MG63 (cell line): Measurements from ENCODE around the gene KBTBD8. TPM values are rescaled to one million over a fixed set of nuclear protein-coding genes. Genes with fewer than 3 reads are reported as not detected.

Experiments
- DNase-seq: peaks from one replicate; pipeline ENCODE4 v3.0.0-alpha.2; 2020
- H3K27me3 ChIP-seq: fragments of 250-450 bp; sonication (Bioruptor Pico); 2 replicates; pipeline ENCODE4 v1.5.1; 2020; ENCODE audit warnings: mild to moderate bottlenecking, moderate library complexity
- H3K36me3 ChIP-seq: fragments of 250-450 bp; sonication (Bioruptor Pico); 2 replicates; pipeline ENCODE4 v1.5.1; 2020; ENCODE audit warnings: mild to moderate bottlenecking, moderate library complexity
- H3K4me3 ChIP-seq: fragments of 250-450 bp; sonication (Bioruptor Pico); 2 replicates; pipeline ENCODE4 v1.5.1; 2020; ENCODE audit warnings: mild to moderate bottlenecking, moderate library complexity
- H3K9me3 ChIP-seq: fragments of 250-450 bp; sonication (Bioruptor Pico); 2 replicates; pipeline ENCODE4 v1.5.1; 2020; ENCODE audit warnings: mild to moderate bottlenecking, moderate library complexity
- total RNA-seq: library from RNA; depleted of rRNA; stranded (reverse); fragments of >200 nt; shearing (Covaris generic); gene quantifications from 2 replicates; pipeline ENCODE4 v1.2.3, GENCODE V29; 2014; ENCODE audit warnings: low replicate concordance

KBTBD8 gene
- total RNA-seq, 1 experiment from 2014 or later = 0.53 TPM

DNA sequence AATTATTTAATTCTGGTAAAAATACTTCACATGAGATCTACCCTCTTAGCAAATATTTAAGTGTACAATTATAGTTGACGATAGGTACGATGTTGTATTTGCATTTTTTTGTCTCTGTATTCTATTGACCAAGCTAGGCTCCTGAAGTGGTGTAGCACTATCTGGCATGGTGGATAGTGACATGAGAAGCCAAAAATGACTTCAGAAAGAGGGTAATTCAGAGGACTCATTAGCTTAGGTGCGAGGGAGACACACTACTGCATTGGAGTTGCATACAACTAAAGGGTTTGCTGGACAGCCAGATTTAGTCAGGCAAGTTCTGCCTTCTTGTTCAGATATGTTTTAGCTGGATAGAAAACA lies 50.6 kb downstream of the KBTBD8 start:
- H3K27me3 ChIP-seq = peaks cover 3% of the 10 kb centered on the region; the same call in 1 of the 2 replicates
- H3K9me3 ChIP-seq = no peaks in the 10 kb centered on the region
- H3K4me3 ChIP-seq = no peak overlapping the region
- no peak for DNase-seq
- H3K36me3 ChIP-seq = no peaks in the 10 kb centered on the region

DNA sequence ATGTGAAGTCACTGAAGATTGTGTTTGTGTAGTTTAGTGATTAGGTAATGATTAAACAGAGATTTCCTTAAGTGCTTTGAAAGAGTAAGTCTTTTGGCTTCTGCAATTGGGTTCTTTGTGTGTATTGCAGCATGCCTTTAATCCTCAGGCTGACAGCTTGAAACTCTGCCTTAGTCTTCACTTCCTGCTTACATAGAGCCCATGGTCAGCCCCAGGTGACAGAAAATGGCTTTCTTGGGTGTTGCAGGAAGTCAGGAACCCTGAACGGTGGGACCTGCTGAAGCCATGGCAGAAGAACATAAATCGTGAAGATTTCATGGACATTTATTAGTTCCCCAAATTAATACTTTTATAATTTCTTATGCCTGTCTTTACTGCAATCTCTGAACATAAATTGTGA lies 61.3 kb downstream of the KBTBD8 start:
- Histone ChIP-seq H3K9me3 (no peaks in the 10 kb centered on the region), H3K27me3 (no peaks in the 10 kb centered on the region), H3K4me3 (no peak overlapping the region), H3K36me3 (no peaks in the 10 kb centered on the region)
- DNase-seq = no peak
